Putamen (tissue), 1 donor: ENCODE measurements around the gene ANKRD39.
"Not testable (repeated sequence)": the region's sequence is repeated elsewhere in the genome, so short reads cannot be mapped to it uniquely, and the experiment has no call there.

Experiments used
- DNase-seq: peaks from one replicate; pipeline ENCODE4 v3.0.0-alpha.2; 2016; ENCODE audit warnings: low spot score

ANKRD39 gene

DNA sequence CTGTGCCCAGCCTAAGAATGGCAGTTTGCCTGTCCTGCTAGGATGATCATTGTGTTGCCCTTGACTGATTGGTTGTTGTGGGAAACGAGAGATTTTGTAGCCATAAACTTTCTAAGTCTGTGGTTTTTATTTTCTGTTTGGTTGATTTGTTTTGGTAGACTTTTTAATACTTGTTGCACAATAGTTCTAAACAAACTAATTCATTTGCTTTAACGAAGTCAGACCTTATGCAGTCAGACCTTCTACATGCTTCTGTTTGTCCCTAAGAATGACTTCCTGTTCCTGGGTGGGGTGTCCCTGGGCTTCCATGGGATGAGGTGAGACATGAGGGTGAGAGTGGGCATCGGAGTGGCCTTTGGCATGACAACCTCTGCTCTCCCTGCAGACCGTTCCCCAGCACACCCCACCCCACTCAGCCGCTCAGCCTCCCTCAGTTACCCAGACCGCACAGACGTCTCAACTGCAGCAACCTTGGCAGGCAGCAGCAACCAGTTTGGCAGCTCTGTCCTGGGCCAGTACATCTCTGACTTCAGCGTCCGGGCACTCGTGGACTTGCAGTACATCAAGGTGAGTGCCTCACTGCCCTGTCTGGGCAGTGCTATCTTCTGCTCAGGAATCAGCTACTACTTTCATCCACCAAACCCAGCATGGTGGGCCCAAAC, 49.5 kb downstream of the ANKRD39 start:
- no peak for DNase-seq

DNA sequence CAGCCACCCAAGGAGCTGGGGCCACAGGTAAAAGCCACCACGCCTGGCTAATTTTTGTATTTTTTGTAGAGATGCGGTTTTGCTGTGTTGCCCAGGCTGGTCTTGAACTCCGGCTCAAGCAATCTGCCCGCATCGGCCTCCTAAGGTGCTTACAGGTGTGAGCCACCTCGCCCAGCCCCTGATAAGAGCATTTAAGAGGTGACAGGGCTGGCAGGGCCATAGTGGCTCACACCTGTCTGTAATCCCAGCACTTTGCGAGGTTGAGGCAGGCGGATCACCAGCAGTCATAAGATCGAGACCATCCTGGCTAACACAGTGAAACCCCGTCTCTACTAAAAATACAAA, 50.7 kb downstream of the ANKRD39 start:
- no peak for DNase-seq

DNA sequence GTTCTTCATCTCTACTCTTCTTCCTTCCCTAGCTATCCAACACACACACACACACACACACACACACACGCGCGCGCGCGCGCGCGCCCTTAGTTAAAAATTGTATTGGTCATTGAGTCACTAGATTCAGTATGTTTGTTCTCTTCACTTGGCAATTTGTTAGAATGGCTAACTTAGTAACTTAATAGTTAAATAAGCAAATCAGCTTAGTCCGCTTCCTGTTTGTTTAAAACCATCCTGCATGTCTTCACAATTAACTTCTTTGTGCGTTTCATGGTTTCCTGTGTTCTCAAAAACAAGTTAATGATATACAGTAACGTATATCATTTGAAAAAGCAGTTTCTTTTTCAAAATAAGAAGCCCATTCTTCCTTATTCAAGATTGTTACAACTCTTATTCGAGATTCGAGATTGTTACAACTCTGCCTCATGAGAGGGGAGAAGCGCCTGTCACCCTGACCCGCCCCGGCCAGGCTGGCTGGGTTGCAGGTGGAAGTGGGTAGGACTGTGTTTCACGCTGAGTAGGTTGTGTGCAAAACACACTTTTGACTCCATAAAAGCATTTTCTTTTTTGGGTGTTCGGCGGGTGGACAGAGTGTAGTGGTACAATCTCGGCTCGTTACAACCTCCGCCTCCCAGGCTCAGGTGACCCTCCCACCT, 51.2 kb downstream of the ANKRD39 start:
- DNase-seq: no peak

DNA sequence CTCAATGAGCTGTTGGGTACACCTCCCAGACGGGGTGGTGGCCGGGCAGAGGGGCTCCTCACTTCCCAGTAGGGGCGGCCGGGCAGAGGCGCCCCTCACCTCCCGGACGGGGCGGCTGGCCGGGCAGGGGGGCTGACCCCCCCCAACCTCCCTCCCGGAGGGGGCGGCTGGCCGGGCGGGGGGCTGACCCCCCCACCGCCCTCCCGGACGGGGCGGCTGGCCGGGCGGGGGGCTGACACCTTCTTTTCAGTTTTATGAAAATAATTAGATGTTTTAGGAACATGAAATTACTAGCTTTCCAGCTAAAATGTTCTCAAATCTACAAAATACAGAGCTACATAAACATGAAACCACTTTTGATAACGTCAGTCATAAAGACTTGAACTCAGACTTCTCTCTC, 51.9 kb downstream of the ANKRD39 start:
- not testable (repeated sequence) for DNase-seq

DNA sequence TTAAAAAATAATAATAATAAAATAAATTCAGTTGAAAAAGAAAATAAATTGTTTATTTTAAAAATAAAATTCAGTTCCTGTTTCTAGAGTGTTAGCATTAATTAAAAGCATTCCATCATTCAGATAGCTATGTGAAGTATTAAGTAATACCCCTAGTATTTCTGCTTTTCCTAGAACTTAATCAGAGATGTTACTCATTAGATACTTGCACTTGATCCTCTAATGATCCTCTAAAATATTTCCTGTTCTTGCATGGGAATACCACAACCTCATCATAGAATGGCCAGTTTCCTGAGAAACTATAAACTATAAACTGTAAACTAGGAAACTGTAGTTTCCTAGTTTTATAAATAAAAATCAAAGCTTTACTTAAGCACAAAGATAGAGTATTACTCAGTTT, 52.8 kb downstream of the ANKRD39 start:
- no peak for DNase-seq

DNA sequence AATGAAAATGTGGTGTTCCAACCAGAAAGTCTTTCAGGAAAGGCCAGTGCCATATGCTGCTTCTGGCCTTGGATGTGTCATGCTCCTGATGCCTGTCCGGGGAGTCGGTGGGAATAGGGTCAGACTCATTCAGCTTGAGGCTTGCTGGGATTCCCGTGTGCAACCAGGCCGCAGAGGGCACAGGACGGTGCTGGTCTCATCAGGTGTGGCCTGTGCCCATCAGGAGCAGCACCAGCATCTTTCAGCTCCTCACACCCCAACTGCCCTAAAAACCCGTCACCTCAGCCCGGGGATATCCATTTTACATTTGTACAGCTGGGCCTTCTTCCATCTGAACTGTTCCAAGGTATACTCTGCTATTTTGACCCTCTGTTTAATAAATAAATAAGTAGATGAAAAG, 55.1 kb downstream of the ANKRD39 start:
- DNase-seq: no peak

DNA sequence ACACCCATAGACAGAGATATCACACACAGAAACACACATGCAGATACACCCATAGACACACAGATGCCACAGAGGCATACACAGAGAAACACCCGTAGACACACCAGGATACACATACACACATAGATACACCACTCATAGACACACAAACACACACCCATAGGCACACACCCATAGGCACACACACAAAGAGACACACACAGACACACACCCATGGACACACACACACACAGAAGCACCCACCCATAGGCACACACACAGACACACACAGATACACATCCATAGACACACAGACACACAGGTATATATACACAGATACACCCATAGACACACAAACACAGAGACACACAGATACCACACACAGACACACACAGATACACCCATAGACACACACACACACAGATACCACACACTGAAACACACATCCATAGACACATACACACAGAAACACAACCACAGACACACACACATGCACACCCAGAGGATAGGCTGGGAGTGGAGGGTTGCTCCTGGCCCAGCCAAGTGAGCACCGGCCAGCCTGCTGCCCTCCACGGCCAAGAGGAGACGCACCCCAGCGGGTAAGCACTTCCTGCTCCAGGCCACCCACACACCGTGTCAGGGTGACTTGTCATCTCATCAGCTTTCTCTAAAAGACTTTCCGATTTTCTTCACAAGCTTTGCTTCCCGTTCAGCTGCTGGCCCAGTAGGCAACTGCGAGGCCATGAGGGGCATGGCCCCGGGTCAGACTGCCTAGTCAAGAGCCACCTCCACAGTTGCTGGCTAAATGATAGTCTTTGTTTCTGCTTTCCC, 55.8 kb downstream of the ANKRD39 start:
- no peak for DNase-seq

DNA sequence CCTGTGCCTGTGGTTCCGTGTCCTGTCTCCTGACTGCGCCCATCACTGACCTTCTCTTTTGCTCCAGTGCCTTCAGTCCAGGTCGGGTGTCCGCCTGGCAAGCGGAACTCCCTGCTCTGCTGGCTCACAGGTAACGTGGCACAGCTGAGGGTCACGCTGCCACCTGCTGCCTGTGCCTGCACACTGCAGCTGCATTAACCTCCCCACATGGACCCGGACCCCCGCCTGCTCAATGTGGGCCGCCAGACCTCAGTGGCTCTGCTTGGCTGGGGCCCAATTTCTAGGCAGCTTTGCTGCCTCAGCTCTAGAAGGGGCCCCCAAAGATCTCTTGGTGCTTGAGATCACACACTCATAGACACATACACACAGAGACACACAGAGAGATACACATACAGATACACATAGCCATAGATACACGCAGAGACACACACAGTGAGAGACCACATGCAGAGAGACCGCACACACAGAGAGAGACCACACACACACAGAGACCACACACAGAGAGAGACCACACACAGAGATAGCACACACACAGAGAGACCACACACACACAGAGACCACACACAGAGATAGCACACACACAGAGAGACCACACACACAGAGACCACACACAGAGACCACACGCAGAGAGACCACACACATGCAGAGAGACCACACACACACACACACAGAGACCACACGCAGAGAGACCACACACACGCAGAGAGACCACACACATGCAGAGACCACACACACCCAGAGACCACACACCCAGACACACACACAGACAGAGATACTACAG, 56.6 kb downstream of the ANKRD39 start:
- peak; percentile 49 for DNase-seq

DNA sequence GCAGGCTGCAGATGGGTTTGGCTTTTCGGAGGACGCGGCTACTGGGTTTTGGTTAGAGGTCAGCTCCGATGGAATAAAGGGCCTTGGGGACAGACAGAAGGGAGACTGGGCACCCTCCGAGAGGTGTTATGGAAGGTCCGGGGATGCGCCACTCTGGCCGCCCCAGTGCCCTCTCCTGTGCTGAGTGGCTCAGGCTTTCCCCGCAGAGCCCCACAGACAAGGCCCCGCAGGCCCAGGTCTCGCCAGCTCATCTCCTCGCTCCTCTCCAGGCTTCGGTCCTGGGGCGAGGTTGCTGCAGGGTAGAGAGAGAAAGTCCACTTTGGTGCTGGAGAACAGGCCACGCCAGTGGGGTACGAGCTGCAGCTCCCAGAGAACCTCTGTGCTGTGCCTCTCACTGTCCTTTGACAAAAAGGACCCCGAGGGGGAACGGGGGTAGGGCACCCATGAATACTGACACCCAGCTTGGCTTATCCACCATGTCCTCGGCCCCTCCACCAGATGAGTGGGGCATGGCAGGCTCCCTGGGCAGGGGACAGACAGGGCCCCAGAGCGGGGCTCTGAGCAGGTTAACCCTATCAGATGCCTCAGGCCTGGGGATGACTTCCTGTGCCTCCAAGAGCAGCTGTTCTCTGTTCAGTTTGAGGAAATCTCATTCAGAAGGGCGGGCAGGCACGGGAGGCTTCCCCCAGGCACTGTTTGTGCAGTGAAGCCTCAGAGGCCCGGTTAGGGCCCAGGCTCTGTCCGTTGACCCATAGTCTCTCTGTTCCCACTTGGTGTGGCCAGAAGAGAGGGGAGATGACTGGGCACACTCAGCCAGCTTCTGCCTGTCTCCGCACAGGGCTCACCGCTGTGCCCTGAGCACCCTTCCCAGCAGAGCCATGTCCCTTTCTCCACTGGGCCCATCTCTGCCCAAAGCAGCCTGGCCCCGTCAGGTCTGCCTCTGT, 57.5 kb downstream of the ANKRD39 start:
- no peak for DNase-seq

DNA sequence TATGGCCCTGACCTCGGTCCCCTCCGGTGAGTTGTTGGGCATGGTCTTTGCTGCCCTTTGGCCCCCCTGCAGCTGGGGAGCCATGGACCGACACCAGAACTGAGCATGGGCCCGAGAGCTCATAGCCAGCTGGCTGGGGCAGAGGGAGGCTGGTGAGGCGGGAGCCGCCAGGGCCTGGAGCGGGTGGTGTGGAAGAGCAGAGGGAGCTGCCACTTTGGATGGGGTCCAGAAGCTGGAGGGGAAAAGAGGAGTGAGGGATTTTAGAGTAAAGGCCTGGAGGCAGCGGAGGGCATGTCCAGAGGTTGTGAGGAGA, 58.2 kb downstream of the ANKRD39 start:
- DNase-seq: no peak

DNA sequence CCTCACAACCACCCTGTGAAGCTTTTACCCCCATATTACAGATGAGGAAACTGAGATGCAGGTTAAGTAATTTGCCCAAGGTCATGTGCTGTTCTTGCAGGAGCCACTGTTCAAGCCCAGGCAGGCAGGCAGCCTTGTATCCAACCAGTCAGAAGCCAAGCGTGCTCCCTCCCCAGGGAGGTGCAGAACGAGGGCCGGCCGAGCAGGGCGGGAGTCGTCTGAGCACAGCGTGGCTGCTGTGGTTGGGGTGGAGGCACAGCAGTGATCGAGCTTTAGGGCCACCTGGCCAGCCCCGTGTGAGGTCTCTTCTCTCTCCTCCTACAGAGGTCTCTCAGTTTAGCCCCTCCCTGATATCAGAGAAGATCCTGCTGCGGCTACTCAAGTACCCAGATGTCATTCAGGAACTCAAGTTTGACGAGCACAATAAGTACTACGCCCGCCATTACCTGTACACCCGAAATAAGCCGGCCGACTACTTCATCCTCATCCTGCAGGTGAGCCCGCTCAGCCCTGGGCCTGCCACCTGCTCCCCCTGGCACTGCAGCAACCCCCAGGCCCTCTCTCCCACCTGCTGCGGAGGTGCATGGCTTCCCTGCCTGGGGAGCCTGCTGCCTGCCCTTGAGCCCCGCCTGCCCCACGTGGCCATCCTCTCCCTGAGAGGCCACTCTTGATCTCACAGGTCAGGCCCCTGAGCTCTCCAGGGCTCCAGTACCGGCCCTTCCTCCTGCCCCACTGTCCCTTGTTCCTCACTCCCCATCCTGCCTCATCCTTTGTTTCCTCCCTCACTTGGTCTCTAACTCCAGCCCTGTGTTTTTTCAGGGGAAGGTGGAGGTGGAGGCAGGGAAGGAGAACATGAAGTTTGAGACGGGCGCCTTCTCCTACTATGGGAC, 58.8 kb downstream of the ANKRD39 start:
- no peak for DNase-seq
